ENCODE results near the gene MEGF11. TPM values are rescaled to one million over a fixed set of nuclear protein-coding genes. Genes with fewer than 3 reads are reported as not detected.

MEGF11 gene
- total RNA-seq, 4 donors from 2014 or later, result 0.87 to 7.3 (median 4.9) TPM

GRCh38 chr15:65847989-65848388 is 405.6 kb downstream of the MEGF11 start:
- no peaks in the 10 kb centered on the region for H3K27me3 ChIP-seq
- DNase-seq (ENCODE audit: low spot score in 2 of 2), result no peak
- H3K9me3 ChIP-seq, result no peaks in the 10 kb centered on the region
- TF ChIP-seq POLR2A (IDR thresholded peaks at IDR 0.05) (no peak), EP300 (IDR thresholded peaks at IDR 0.05) (no peak)
- H3K27ac ChIP-seq, result no peak overlapping the region
- peaks cover 0 to 6% (median 0%) of the 10 kb centered on the region in 4 donors for H3K4me1 ChIP-seq
- H3K36me3 ChIP-seq, result no peaks in the 10 kb centered on the region
- H3K4me3 ChIP-seq, result no peak overlapping the region

GRCh38 chr15:65845826-65846519 is 407.6 kb downstream of the MEGF11 start:
- TF ChIP-seq EP300 (IDR thresholded peaks at IDR 0.05), result no peak
- TF ChIP-seq POLR2A (IDR thresholded peaks at IDR 0.05), result no peak
- TF ChIP-seq CTCF (IDR thresholded peaks at IDR 0.05), result no peak
- peaks cover 0 to 6% (median 0%) of the 10 kb centered on the region in 4 donors for H3K4me1 ChIP-seq
- DNase-seq (ENCODE audit: low spot score in 2 of 2), result no peak
- no peak overlapping the region for H3K4me3 ChIP-seq
- 38 to 54% methylated on average over 9 of the region's 9 CpGs for WGBS, 2 donors
- no peaks in the 10 kb centered on the region for H3K27me3 ChIP-seq
- H3K36me3 ChIP-seq, result no peaks in the 10 kb centered on the region
- no peaks in the 10 kb centered on the region for H3K9me3 ChIP-seq
- no peak overlapping the region for H3K27ac ChIP-seq

Small RNA genes within 50 kb of the gene (small RNA-seq; reads per million reads assigned to genes)
- not detected for gene MIR4311

Other genes with a start within 250 kb of the MEGF11 start
- gene DIS3L, start 39.8 kb upstream of the MEGF11 start, total RNA-seq, result 10 to 100 TPM; 23.9 to 44.8 (median 38.3) TPM
- 10 to 100 TPM in 1 of 4 donors, 1 to 10 TPM in 3; 5.4 to 17.5 (median 6.4) TPM for gene TIPIN, start 102.9 kb upstream of the MEGF11 start, total RNA-seq
- gene MAP2K1, start 133.2 kb upstream of the MEGF11 start, total RNA-seq, result 10 to 100 TPM; 30.2 to 64.8 (median 41.4) TPM
- gene SNAPC5, start 244.0 kb upstream of the MEGF11 start, total RNA-seq, result 10 to 100 TPM; 12.7 to 25.8 (median 20.9) TPM